ENCODE data around the gene TRMT5. TPM values are rescaled to one million over a fixed set of nuclear protein-coding genes. Genes with fewer than 3 reads are reported as not detected.

Gene TRMT5
- total and polyA plus RNA-seq, 2 of the 8 experiments (the other 6 are each of a cell fraction or from before 2014, with no cell fraction given) = 4.3 to 24.2 TPM

DNA sequence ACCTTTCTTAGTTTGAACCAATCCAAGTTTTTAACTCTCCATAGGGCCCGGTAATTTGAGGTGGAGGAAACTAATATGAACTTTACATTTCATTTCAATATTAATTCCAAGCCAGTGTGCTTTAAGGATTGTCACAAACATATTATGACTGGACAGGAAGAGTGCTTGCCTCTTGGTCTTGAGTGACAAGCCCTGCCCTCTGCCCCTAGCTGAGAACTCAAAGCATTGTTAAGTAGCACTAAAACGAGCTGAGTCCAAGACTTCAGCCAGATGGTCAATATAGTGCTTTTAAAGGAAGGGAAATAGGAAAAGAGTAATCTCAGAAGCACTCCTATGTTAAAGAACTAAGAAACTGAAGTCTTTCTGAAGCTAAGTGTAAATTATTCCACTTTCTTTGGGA lies 17.1 kb downstream of the TRMT5 start:
- Histone ChIP-seq H3K9me3 (ENCODE audit: insufficient read depth in 2 of 2, low read depth in 1 of 2, low read length in 1 of 2) (peaks cover 0 to 4% of the 10 kb centered on the region in 2 experiments; a peak in 2 of 4 replicates), H4K5ac (ENCODE audit: insufficient read length, low read depth, low read length) (no peak overlapping the region), H3K18ac (ENCODE audit: extremely low read depth, low read length) (no peak overlapping the region), H2BK15ac (ENCODE audit: low read length) (no peak overlapping the region), H3K4ac (replicated peaks; ENCODE audit: insufficient read length, low read depth, low read length) (no peak overlapping the region), H3K9ac (replicated peaks in 1 of 4; ENCODE audit: extremely low read depth in 1 of 4, low read depth in 3 of 4, low read length in 3 of 4) (no peak overlapping the region), H2BK5ac (ENCODE audit: low read depth, low read length) (no peak overlapping the region), H3K14ac (ENCODE audit: insufficient read length) (no peak overlapping the region), H3K23me2 (ENCODE audit: low read depth, low read length) (no peaks in the 10 kb centered on the region; the same call in 1 of the 2 replicates), H2BK20ac (ENCODE audit: low read length) (no peak overlapping the region), H2BK120ac (replicated peaks; ENCODE audit: low read depth, low read length) (no peak overlapping the region), H2BK12ac (ENCODE audit: low read depth, low read length) (no peak overlapping the region), H4K8ac (ENCODE audit: extremely low read depth, insufficient read depth, low read length) (no peak overlapping the region), H4K91ac (replicated peaks; ENCODE audit: insufficient read length, low read length) (no peak overlapping the region), H3K4me1 (replicated peaks in 1 of 4; ENCODE audit: control insufficient read depth in 3 of 4, insufficient read depth in 4 of 4, low read length in 3 of 4) (no peaks in the 10 kb centered on the region), H3K23ac (ENCODE audit: insufficient read length) (no peak overlapping the region), H4K20me1 (replicated peaks in 1 of 2; ENCODE audit: control insufficient read depth in 1 of 2, insufficient read depth in 2 of 2, low read length in 2 of 2) (peaks cover 0 to 2% of the 10 kb centered on the region in 2 experiments), H3K79me2 (ENCODE audit: control insufficient read depth in 1 of 2, insufficient read depth in 2 of 2, low read length in 2 of 2) (no peaks in the 10 kb centered on the region), H3K27me3 (replicated peaks in 1 of 4; ENCODE audit: control insufficient read depth in 3 of 4, extremely low read depth in 1 of 4, insufficient read depth in 3 of 4, low read length in 3 of 4) (no peaks in the 10 kb centered on the region), H2AFZ (ENCODE audit: low read length) (no peak overlapping the region), H3K56ac (replicated peaks; ENCODE audit: insufficient read length, low read depth, low read length) (no peak overlapping the region), H3K27ac (ENCODE audit: low read depth, low read length) (no peak overlapping the region), H3K36me3 (ENCODE audit: control insufficient read depth in 2 of 4, insufficient read depth in 4 of 4, low read length in 3 of 4) (no peaks in the 10 kb centered on the region), H2AK5ac (ENCODE audit: low read depth, low read length) (no peak overlapping the region), H3K79me1 (ENCODE audit: low read depth, low read length) (no peaks in the 10 kb centered on the region; the same call in 1 of the 2 replicates), H3K4me3 (ENCODE audit: extremely low read depth in 1 of 4, insufficient read depth in 2 of 4, low read depth in 3 of 4, low read length in 4 of 4) (no peak overlapping the region), H3K4me2 (ENCODE audit: insufficient read depth in 1 of 2, low read depth in 2 of 2, low read length in 2 of 2) (no peak overlapping the region)
- ChIA-PET POLR2A (ENCODE audit: partially characterized antibody) (interaction anchor here (0.7 kb wide), 1 partner anchor 17 kb away, joined by 3 read pairs; the partner anchor contains the start of genes SLC38A6 and TRMT5), CTCF (ENCODE audit: partially characterized antibody) (no interaction called here)
- DNase-seq (ENCODE audit: low read depth in 1 of 2, low spot score in 2 of 2) (no peak), FAIRE-seq (no peak)
- WGBS, 2 experiments (ENCODE audit: extremely low coverage in 1 of 2, insufficient coverage in 1 of 2, insufficient read length in 1 of 2, insufficient replicate concordance in 2 of 2, low coverage in 1 of 2, low lambda C conversion rate in 2 of 2, missing lambda C conversion rate in 1 of 2) = 77% methylated on average over 2 of the region's 2 CpGs; no CpG with 5 or more reads in 1 of the 2 experiments
- TF ChIP-seq RXRA (IDR thresholded peaks at IDR 0.05; ENCODE audit: insufficient read depth, low read depth, low read length) (no peak), RFX5 (IDR thresholded peaks at IDR 0.05; ENCODE audit: borderline replicate concordance, low read depth, low read length) (no peak), KDM4A (IDR thresholded peaks at IDR 0.05; ENCODE audit: low read depth, low read length, severe bottlenecking) (no peak), SP4 (IDR thresholded peaks at IDR 0.05; ENCODE audit: low read length) (no peak)
